ENCODE data around the gene PRKG1. TPM values are rescaled to one million over a fixed set of nuclear protein-coding genes. Genes with fewer than 3 reads are reported as not detected.
"Not testable (repeated sequence)": the region's sequence is repeated elsewhere in the genome, so short reads cannot be mapped to it uniquely, and the experiment has no call there.

PRKG1 gene
- total RNA-seq, 1 donor from 2014 or later, result 4.6 TPM

DNA sequence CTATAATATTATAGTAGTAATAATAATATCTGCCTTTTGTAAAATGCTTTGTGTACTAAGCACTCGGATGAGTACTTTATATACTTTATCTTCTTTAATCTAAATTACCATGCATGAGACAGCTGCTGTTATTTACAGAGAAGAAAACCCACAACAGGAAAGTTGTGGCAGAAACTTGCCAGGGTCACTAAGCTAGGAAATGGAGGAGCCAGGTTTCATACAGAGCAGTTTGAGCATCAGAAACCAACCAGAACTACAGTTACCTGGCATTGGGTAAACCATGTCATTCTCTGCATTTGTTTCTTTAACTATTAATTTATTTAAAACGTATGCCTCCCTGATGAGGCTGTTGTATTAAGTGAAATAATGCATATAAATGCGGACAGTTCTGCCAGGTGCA is 495.2 kb downstream of the PRKG1 start:
- no peak overlapping the region for H3K27ac Mint-ChIP-seq
- TF ChIP-seq, protein P1, sequence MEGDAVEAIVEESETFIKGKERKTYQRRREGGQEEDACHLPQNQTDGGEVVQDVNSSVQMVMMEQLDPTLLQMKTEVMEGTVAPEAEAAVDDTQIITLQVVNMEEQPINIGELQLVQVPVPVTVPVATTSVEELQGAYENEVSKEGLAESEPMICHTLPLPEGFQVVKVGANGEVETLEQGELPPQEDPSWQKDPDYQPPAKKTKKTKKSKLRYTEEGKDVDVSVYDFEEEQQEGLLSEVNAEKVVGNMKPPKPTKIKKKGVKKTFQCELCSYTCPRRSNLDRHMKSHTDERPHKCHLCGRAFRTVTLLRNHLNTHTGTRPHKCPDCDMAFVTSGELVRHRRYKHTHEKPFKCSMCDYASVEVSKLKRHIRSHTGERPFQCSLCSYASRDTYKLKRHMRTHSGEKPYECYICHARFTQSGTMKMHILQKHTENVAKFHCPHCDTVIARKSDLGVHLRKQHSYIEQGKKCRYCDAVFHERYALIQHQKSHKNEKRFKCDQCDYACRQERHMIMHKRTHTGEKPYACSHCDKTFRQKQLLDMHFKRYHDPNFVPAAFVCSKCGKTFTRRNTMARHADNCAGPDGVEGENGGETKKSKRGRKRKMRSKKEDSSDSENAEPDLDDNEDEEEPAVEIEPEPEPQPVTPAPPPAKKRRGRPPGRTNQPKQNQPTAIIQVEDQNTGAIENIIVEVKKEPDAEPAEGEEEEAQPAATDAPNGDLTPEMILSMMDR (IDR thresholded peaks at IDR 0.05; ENCODE audit: unreplicated experiment), result no peak
- DNase-seq (ENCODE audit: low spot score, unreplicated experiment), result no peak
- no peaks in the 10 kb centered on the region for H3K36me3 Mint-ChIP-seq (ENCODE audit: insufficient read depth)
- H3K4me3 Mint-ChIP-seq (ENCODE audit: low read depth), result no peak overlapping the region
- H3K9me3 Mint-ChIP-seq (ENCODE audit: low read depth), result no peaks in the 10 kb centered on the region
- no peaks in the 10 kb centered on the region for H3K27me3 Mint-ChIP-seq
- H3K4me1 Mint-ChIP-seq (ENCODE audit: low read depth), result peaks cover 8% of the 10 kb centered on the region

DNA sequence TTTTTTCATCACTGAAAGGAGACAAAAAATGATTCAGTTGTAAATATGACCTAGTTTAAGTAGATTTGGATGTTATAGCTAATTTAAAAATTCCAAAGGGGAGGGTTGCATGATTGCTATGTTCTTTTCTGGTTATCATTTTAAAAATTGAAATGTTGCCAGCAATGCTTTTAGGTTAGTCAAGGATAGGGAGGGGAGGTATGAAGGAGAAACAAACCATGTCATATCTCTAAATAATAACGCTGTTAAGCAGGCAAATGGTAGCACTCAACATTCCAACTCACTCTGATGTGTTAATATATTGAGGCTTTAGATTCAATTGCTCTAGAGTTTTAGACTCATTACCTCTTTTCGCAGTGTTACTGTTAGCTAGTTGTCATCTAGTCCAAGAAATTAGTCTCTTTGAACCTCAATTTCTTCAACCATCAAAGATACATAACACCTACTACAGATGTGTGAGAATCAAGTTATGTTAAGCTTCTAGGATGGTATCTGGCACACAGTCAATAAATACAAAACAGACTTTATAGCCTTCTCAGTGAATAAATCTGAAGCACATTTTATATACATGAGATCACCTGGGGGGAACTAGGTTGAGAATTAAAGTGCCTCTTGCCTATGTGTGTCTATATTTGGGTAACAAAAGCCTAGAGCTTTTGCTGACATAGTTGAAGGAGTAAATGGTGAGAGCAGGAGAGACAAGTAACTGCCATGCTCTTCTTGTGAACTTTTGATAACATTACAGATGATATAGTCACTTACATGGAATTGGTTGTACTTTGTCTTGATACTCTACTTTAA is 500.2 kb downstream of the PRKG1 start:
- no peaks in the 10 kb centered on the region for H3K4me1 Mint-ChIP-seq (ENCODE audit: low read depth)
- no peaks in the 10 kb centered on the region for H3K36me3 Mint-ChIP-seq (ENCODE audit: insufficient read depth)
- H3K27ac Mint-ChIP-seq, result no peak overlapping the region
- no peaks in the 10 kb centered on the region for H3K27me3 Mint-ChIP-seq
- no peak overlapping the region for H3K4me3 Mint-ChIP-seq (ENCODE audit: low read depth)
- TF ChIP-seq, protein P1 (IDR thresholded peaks at IDR 0.05; ENCODE audit: unreplicated experiment), result no peak
- no peaks in the 10 kb centered on the region for H3K9me3 Mint-ChIP-seq (ENCODE audit: low read depth)
- DNase-seq (ENCODE audit: low spot score, unreplicated experiment), result no peak

- not testable (repeated sequence) for H3K27me3 Mint-ChIP-seq; H3K4me1 Mint-ChIP-seq (ENCODE audit: low read depth); H3K4me3 Mint-ChIP-seq (ENCODE audit: low read depth)
Measured at GRCh38 chr10:51581196-51581595, 506.9 kb downstream of the PRKG1 start.

DNA sequence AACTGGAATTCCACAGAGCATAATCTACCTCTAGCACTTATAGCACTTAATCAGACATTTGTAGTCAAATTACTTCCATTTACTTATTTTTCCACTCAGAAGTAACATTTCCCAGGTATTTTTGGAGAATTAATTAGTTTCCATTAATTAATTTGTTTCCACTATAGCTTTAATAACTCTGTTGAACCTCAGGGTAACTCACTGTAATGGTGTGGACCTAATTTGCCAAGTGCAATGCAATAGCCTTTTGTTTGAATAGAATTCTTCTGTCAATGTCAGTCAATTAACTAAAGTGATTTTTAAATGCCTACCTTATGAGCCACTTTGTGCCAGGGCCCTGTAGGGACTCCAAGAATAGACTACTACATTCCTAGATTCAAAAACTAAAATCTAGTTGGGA is 509.7 kb downstream of the PRKG1 start:
- DNase-seq (ENCODE audit: low spot score, unreplicated experiment), result no peak

More at GRCh38 chr10:51581196-51581595, 506.9 kb downstream of the PRKG1 start:
- H3K36me3 Mint-ChIP-seq (ENCODE audit: insufficient read depth); H3K9me3 Mint-ChIP-seq (ENCODE audit: low read depth); DNase-seq (ENCODE audit: low spot score, unreplicated experiment); H3K27ac Mint-ChIP-seq: not testable (repeated sequence)

DNA sequence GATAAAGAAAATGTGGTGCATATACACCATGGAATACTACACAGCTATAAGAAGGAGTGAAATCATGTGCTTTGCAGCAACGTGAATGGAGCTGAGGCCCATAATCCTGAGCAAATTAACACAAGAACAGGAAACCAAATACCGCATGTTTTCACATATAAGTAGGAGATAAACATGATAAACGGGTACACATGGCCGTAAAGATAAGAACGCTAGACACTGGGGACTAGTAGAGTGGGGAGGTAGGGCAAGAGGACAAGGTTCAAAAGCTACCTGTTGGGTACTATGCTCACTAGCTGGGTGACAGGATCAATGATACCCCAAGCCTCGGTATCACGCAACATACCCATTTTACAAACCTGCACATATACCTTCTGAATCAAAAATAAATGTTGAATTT is 511.5 kb downstream of the PRKG1 start:
- H3K36me3 Mint-ChIP-seq (ENCODE audit: insufficient read depth), result no peaks in the 10 kb centered on the region
- TF ChIP-seq, protein P1 (IDR thresholded peaks at IDR 0.05; ENCODE audit: unreplicated experiment), result no peak
- H3K4me3 Mint-ChIP-seq (ENCODE audit: low read depth), result no peak overlapping the region
- no peak overlapping the region for H3K27ac Mint-ChIP-seq
- H3K9me3 Mint-ChIP-seq (ENCODE audit: low read depth), result peaks cover 4% of the 10 kb centered on the region
- H3K27me3 Mint-ChIP-seq, result no peaks in the 10 kb centered on the region
- no peak for DNase-seq (ENCODE audit: low spot score, unreplicated experiment)
- H3K4me1 Mint-ChIP-seq (ENCODE audit: low read depth), result peaks cover 19% of the 10 kb centered on the region

More for the DNA sequence above, 509.7 kb downstream of the PRKG1 start:
- Mint-ChIP-seq H3K27me3 (no peaks in the 10 kb centered on the region), H3K4me1 (ENCODE audit: low read depth) (peaks cover 3% of the 10 kb centered on the region), H3K4me3 (ENCODE audit: low read depth) (no peak overlapping the region), H3K36me3 (ENCODE audit: insufficient read depth) (no peaks in the 10 kb centered on the region), H3K27ac (no peak overlapping the region), H3K9me3 (ENCODE audit: low read depth) (peaks cover 5% of the 10 kb centered on the region)
- TF ChIP-seq, protein P1 (IDR thresholded peaks at IDR 0.05; ENCODE audit: unreplicated experiment), result no peak

GRCh38 chr10:51588984-51589383 is 514.7 kb downstream of the PRKG1 start:
- no peaks in the 10 kb centered on the region for H3K36me3 Mint-ChIP-seq (ENCODE audit: insufficient read depth)
- H3K9me3 Mint-ChIP-seq (ENCODE audit: low read depth), result no peaks in the 10 kb centered on the region
- DNase-seq (ENCODE audit: low spot score, unreplicated experiment), result no peak
- peaks cover 35% of the 10 kb centered on the region for H3K4me1 Mint-ChIP-seq (ENCODE audit: low read depth)
- TF ChIP-seq, protein P1 (IDR thresholded peaks at IDR 0.05; ENCODE audit: unreplicated experiment), result no peak
- no peak overlapping the region for H3K4me3 Mint-ChIP-seq (ENCODE audit: low read depth)
- no peaks in the 10 kb centered on the region for H3K27me3 Mint-ChIP-seq
- no peak overlapping the region for H3K27ac Mint-ChIP-seq

All from progenitor cell of endocrine pancreas (in vitro differentiated cells).